Fibroblast of gingiva (primary cell): ENCODE results near the gene DAD1.
A peak's percentile ranks its signal among the peaks of the same experiment; 100 is the strongest.

ENCODE experiments used
- DNase-seq: peaks from one replicate; pipeline ENCODE4 v3.0.0-alpha.2; 2011; ENCODE audit warnings: low read depth

Gene DAD1

GRCh38 chr14:22536853-22537338 is 52.1 kb downstream of the DAD1 start:
- DNase-seq: peak; percentile 78

- DNase-seq: no peak
These were observed 53.1 kb downstream of the DAD1 start for GRCh38 chr14:22535916-22536315.

GRCh38 chr14:22535126-22535525 is 53.9 kb downstream of the DAD1 start:
- no peak for DNase-seq

- no peak for DNase-seq
These were observed 54.5 kb downstream of the DAD1 start for GRCh38 chr14:22534547-22534946.

- no peak for DNase-seq
These were observed 55.2 kb downstream of the DAD1 start for GRCh38 chr14:22533739-22534359.

DNA sequence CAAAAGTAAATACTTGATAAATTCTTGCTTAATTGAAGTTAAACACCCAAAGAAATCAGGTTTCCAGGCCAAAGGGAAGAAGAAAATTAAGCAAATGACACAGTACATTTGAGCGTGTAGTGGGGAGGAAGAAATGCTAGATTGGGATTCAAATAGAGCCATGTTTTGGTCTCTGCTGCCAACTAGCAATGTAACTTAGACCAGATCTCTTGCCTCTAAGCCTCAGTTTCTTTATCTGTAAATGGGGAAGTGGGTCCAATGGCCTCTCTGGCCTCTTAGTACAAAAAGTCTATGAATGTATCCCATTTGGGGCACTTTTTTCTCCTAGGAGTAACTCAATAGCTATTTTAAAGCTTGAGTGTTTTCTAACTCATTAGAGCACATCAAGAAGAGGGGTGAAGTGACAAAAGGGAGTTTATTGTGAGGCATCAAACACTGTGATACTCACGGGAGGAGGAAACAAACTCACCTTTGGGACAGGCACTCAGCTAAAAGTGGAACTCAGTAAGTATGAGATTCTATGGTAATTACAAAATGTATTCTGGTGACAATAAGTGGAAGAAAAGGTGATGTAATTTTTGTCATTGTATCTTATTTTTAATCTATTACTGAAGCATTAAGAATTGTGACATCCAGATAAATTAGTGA is 55.8 kb downstream of the DAD1 start:
- DNase-seq: no peak

DNA sequence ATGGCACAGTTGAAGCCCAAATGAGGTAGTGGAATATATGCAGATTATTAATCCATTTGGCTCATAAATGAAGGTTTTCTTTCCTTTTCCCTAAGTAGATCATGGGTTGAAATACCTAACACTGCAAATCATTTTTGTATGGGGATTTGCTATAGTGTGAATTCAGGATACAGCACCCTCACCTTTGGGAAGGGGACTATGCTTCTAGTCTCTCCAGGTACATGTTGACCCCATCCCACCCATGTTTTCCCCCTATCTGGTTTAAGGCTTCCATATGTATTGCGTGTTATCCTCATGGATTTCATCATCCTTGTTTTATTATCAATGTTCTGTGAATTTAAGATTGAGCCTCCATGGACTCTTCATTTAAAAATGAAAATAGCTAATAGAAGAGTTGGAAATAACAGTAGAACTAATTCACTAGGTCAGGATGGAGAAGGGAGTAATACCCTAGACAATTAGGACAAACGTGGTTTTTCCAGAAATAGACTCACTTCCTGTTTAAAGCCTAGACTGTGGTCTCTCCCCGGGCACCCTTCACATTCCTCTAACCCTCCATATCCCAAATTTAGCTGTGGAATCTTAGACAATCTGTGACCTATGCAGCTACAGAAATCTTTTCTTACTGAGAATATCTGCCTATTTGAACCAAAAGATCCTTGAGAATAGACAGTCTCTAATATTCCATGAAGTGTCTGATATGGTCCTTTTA is 56.5 kb downstream of the DAD1 start:
- DNase-seq: no peak

GRCh38 chr14:22531451-22532344 is 57.3 kb downstream of the DAD1 start:
- DNase-seq: no peak

DNA sequence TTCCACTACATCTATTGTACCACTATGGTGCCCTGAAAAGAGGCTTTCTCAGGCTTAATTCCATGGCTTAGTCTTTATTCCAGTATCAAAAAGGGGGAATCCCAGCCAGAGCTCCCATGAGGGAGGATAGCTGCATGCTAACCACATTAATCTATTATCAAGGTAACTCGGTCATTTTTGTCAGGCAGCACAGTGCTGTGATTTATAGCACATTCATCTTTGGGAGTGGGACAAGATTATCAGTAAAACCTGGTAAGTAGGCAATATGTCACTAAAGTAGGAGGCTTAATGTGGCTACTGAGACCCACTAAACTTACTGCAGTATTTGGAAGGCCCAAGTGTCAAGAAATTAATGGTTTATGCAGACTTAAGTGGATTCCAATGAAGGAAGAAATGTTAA is 58.9 kb downstream of the DAD1 start:
- DNase-seq: no peak

DNA sequence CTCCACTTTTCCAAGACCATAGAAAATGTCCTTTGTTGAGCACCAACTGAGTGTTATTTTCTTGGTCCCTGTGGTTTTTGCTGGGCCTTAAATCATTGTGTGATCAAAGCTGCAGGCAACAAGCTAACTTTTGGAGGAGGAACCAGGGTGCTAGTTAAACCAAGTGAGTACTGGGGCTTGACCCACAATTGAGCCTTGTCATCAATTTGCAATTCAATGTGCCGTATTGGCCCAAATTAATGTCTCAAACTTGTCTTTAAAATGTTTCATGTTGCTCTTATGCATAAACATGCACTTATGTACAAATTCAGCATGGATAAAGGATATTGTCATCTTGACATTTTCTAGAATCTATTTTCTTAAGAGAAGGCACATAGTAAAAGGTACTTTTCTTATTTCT is 62.3 kb downstream of the DAD1 start:
- DNase-seq: no peak

- no peak for DNase-seq
These were observed 62.8 kb downstream of the DAD1 start for GRCh38 chr14:22526218-22526617.

- no peak for DNase-seq
These were observed 64.3 kb downstream of the DAD1 start for GRCh38 chr14:22524784-22525161.

DNA sequence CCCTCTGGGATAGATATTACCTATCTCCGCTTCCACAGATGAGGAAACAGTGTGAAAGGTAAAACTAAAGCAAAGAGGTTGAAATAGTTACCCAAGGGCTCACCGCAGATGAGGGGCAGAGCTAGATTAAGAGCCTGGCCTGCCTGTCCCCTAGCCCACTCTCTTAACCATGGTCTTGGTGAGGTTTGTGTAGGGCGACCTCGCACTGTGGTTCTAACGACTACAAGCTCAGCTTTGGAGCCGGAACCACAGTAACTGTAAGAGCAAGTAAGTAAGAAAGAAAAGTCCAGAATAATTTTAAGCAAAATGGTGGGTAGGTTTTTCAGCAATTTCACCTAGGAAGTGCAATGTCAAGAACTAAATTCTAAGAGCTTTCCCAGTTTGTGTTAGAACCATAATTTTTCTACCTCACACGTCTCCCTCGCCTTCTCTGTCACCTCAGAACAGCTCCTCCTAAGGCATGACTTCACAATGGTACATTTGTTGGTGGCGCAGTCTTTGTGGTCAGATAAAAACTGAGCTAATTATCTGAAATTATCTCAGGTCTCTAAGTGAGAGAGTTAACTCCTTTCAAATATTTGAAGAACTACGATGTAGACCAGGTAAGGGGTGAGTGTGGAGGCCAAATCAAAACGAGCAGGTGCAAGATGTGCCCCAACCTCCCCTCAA is 64.8 kb downstream of the DAD1 start:
- DNase-seq: no peak

- no peak for DNase-seq
These were observed 65.7 kb downstream of the DAD1 start for GRCh38 chr14:22523283-22523682.

- DNase-seq: no peak
These were observed 66.5 kb downstream of the DAD1 start for GRCh38 chr14:22522466-22522957.

DNA sequence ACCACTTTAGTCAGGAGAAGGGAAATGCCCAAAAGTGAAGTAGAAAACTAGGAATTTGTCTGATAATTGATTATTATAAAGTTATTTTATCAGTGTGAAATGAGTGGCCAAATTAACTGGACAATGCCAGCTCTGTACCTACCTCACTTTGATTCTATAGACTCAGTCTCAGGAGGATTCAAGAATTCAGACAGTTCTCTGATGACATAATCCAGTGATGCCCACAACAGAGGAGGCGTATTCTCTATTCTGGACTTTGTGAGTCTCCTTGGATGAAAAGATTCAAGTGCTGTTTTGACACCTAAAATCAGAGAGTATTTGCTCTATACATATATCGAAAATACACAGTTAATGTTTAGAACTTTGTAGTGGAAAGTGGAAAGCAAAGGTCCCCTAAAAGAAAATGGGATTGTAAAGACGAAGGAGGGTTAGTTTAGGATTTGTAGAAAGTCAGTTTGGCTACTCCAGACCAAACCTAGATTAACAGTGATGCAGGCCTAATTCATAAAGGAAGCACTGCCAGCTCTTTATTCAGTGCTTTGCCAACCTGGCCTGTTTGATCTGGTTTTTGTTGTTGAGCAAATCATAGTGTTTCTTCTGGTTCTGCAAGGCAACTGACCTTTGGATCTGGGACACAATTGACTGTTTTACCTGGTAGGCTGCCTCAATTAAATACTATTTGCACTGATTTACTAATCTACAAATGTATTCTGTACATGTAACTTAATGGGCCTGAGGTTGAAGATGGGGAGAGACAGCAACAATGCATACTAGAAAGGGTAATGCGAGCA is 67.4 kb downstream of the DAD1 start:
- no peak for DNase-seq

GRCh38 chr14:22520796-22521195 is 68.2 kb downstream of the DAD1 start:
- no peak for DNase-seq

- no peak for DNase-seq
These were observed 68.9 kb downstream of the DAD1 start for GRCh38 chr14:22519877-22520685.

DNA sequence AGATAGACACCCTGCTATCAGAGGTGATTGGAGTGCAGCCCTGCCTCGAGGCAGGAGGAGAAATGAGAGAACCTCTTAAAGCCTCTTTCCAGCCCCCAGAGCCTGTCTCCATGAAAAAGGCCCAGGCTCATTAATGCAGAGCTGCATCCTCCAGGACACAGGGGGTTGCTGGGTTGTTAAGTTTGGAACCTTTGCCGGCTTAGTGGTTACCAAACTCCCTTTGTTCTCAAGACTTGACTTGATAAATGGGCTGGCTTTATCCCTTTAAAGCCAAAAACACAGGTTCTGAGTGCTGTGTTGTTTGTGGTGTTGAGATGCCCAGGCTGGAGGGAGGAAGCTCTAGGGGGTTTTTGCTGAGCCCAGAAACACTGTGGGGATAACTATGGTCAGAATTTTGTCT is 71.0 kb downstream of the DAD1 start:
- no peak for DNase-seq
